Activated CD4-positive, alpha-beta T cell treated with anti-CD3 and anti-CD28 coated beads for 36 hours (primary cell): ENCODE results near the gene EPHB2. TPM values are rescaled to one million over a fixed set of nuclear protein-coding genes. Genes with fewer than 3 reads are reported as not detected.

ENCODE experiments used
- ATAC-seq: fragments of 200-7000 bp; cut with Tn5 transposase; one replicate; pipeline ENCODE4 v1.10.0; 2021; ENCODE audit warnings: mild to moderate bottlenecking, moderate library complexity
- CTCF ChIA-PET: fragments of 350-600 bp; sonication (Branson Sonifier 250); formaldehyde crosslinking; loops from one replicate; lab custom pipeline; 2021; ENCODE audit warnings: antibody characterized with exemption; lab: Charles Lee
- POLR2A ChIA-PET: fragments of 350-600 bp; sonication (Branson Sonifier 250); formaldehyde crosslinking; loops from one replicate; lab custom pipeline; 2021; ENCODE audit warnings: antibody characterized with exemption, inconsistent platforms; lab: Charles Lee
- DNase-seq: peaks from one replicate; pipeline ENCODE4 v3.0.0-alpha.2; 2020
- H3K27ac Mint-ChIP-seq: one replicate; pipeline ENCODE4 v1.8.0; 2021; ENCODE audit warnings: mixed read lengths
- H3K27me3 Mint-ChIP-seq: one replicate; pipeline ENCODE4 v1.8.0; 2021; ENCODE audit warnings: mixed read lengths
- H3K36me3 Mint-ChIP-seq: one replicate; pipeline ENCODE4 v1.8.0; 2021; ENCODE audit warnings: low read depth, mixed read lengths
- H3K4me1 Mint-ChIP-seq: one replicate; pipeline ENCODE4 v1.8.0; 2021; ENCODE audit warnings: mixed read lengths
- H3K4me3 Mint-ChIP-seq: one replicate; pipeline ENCODE4 v1.8.0; 2021; ENCODE audit warnings: mild to moderate bottlenecking, moderate library complexity, mixed read lengths
- H3K9me3 Mint-ChIP-seq: one replicate; pipeline ENCODE4 v1.8.0; 2021; ENCODE audit warnings: low read depth, mixed read lengths
- intact Hi-C, 2 experiments: fragments of 100-400 bp; cut with DNase I in 1 of 2; cut with micrococcal nuclease in 1 of 2; formaldehyde crosslinking; loops; one replicate each; pipeline versions ENCODE4 v1.14.2 to v1.15.1; 2022 to 2024; cut with DNase I, micrococcal nuclease
- total RNA-seq, 2 experiments: library from RNA; stranded (reverse); gene quantifications; one replicate each; pipeline ENCODE4 v1.2.3, GENCODE V29; 2021

The EPHB2 gene
- total RNA-seq, 2 experiments from 2014 or later: not detected

DNA sequence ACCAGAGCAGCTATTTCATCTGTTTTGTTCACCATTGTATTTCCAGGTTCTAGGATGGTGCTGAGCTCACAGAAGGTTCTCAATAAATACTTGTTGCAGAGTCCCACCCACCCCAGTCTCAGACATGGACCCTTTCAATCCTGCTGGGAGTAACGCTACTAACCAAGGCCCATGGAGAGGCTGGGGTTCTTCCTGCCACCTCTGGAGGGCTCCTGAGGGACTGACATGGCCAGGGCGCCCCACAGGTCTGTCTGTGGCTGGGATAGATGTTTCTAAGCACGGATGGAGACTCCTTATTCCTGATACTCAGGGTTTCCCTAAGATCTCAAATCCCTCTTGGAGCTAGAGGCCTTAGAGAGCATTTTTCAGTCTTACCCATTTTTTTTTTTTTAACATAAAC is 87.4 kb downstream of the EPHB2 start:
- Mint-ChIP-seq H3K27ac (no peak overlapping the region), H3K9me3 (no peaks in the 10 kb centered on the region), H3K36me3 (no peaks in the 10 kb centered on the region), H3K4me3 (no peak overlapping the region), H3K4me1 (no peaks in the 10 kb centered on the region), H3K27me3 (no peaks in the 10 kb centered on the region)
- ChIA-PET CTCF (no interaction called here), POLR2A (no interaction called here)
- DNase-seq (no peak), ATAC-seq (no peak)
- intact Hi-C loops: no loop called here

DNA sequence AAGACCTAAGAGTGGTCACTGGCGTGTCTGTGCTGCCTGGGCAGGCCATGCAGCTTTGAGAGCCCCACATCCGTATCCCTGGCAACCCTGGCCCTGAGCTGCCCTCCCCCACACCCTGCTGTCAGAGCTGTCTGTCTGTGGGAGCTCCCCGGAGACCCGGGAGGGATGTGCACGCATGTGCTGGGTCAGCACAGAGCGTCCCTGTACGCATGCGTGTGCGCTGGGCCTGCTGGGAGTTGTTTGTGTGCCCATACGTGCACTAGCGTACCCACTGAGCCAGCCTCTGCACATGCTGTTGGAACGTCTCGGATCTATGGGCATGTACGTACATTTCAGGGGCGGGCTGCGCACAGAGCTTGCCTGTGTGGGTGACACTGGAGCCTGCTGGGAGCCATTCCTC is 89.3 kb downstream of the EPHB2 start:
- no peaks in the 10 kb centered on the region for H3K9me3 Mint-ChIP-seq
- intact Hi-C loops: no loop called here
- DNase-seq: no peak
- H3K36me3 Mint-ChIP-seq: no peaks in the 10 kb centered on the region
- ChIA-PET CTCF (no interaction called here), POLR2A (no interaction called here)
- no peaks in the 10 kb centered on the region for H3K4me1 Mint-ChIP-seq
- no peaks in the 10 kb centered on the region for H3K27me3 Mint-ChIP-seq
- ATAC-seq: no peak
- no peak overlapping the region for H3K4me3 Mint-ChIP-seq
- no peak overlapping the region for H3K27ac Mint-ChIP-seq

DNA sequence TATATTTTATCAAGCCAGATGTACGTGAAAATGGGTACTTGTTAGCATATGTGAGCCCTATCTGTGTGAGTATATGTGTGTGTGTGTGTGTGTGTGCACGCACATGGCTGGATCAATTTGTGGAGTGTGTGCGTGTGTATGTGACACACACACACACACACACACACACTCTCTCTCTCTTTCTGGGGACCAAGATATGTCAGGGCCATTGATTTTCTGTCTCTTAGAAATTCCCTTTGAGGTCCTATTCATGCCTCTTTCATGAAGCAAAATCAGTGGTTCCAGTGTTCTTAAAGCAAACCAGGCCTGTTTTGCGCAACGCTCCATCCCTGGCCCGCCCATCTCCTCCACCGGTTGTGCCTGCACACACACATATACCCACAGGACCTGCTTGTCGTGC is 90.0 kb downstream of the EPHB2 start:
- ATAC-seq (no peak), DNase-seq (no peak)
- Mint-ChIP-seq H3K36me3 (no peaks in the 10 kb centered on the region), H3K4me1 (no peaks in the 10 kb centered on the region), H3K27me3 (no peaks in the 10 kb centered on the region), H3K27ac (no peak overlapping the region), H3K4me3 (no peak overlapping the region), H3K9me3 (no peaks in the 10 kb centered on the region)
- ChIA-PET POLR2A (no interaction called here), CTCF (interaction anchor here (0.7 to 1.1 kb wide), 3 partner anchors 96 to 141 kb away, joined by 3 read pairs; no protein-coding TSS in a partner anchor)
- intact Hi-C loops: no loop called here

DNA sequence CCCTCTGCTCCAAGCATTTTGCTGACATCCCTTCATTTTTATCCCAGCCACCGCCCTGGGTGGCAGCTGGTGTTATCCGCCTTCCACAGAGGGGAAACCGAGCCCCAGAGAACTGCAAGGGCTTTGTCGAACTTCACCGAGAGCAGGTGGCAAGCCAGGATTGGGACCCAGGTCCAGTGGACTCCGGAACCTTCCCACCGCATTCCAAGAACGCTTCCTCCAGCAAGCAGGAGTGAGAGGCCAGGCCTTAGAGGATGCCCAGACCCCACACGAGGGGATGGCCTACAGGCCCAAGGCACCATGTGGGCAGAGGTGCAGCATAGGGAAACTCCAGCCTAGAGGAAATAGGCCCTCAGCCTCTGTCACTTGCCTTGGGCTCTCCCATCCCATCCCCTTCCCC is 90.7 kb downstream of the EPHB2 start:
- DNase-seq (no peak), ATAC-seq (no peak)
- H3K27me3 Mint-ChIP-seq: no peaks in the 10 kb centered on the region
- no peaks in the 10 kb centered on the region for H3K4me1 Mint-ChIP-seq
- H3K9me3 Mint-ChIP-seq: no peaks in the 10 kb centered on the region
- intact Hi-C loops: no loop called here
- POLR2A ChIA-PET: no interaction called here
- H3K36me3 Mint-ChIP-seq: no peaks in the 10 kb centered on the region
- CTCF ChIA-PET: interaction anchor here (0.7 to 1.1 kb wide), 3 partner anchors 97 to 141 kb away, joined by 3 read pairs; no protein-coding TSS in a partner anchor
- no peak overlapping the region for H3K4me3 Mint-ChIP-seq
- no peak overlapping the region for H3K27ac Mint-ChIP-seq

DNA sequence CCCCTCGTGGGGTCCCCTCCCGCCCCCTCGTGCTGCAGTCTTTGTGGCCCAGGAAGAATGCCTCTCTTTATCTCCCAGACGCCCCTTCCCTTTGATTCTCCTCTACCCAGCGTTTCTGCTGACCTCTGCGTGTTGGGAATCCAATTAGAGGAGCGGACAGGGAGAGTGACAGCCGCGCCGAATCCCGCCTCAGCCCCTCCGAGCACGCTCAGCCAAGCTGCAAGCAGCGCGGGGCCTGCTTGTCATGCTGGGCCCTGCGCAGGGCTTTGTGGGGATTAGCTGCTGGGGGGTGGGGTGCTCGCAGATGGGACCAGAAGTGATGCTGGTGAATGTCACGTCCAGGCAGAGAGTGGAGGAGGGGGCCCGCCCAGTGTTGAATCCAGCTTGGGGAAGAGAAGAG is 91.1 kb downstream of the EPHB2 start:
- ATAC-seq (no peak), DNase-seq (no peak)
- H3K4me1 Mint-ChIP-seq: no peaks in the 10 kb centered on the region
- H3K36me3 Mint-ChIP-seq: no peaks in the 10 kb centered on the region
- no peak overlapping the region for H3K27ac Mint-ChIP-seq
- ChIA-PET POLR2A (no interaction called here), CTCF (interaction anchor here (0.6 to 1.1 kb wide), 2 partner anchors 39 to 97 kb away, joined by 3 read pairs; no protein-coding TSS in a partner anchor)
- no peaks in the 10 kb centered on the region for H3K27me3 Mint-ChIP-seq
- H3K9me3 Mint-ChIP-seq: no peaks in the 10 kb centered on the region
- H3K4me3 Mint-ChIP-seq: no peak overlapping the region
- intact Hi-C loops: loop anchor here in 1 of 2 experiments (1.0 kb wide), 1 partner anchor 33 kb away; no protein-coding TSS in a partner anchor

DNA sequence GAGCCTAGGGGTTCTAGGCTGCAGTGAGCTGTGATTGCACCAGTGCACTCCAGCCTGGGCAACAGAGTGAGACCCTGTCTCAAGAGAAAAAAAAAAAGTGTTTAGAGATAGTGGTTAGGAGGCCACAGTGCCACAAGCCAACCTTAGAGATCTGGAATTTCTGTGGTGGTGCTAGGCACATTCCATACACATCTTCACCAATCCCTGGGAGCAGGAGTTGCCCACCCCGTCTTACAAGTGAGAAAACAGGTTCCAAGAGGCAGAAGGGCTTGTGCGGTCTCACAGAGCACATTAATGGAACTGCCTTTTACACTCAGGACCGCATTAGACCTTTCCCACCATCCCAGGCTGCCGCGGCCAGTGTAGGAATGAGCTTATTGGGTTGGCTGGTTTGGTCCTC is 93.2 kb downstream of the EPHB2 start:
- Mint-ChIP-seq H3K27ac (no peak overlapping the region), H3K4me3 (no peak overlapping the region), H3K9me3 (no peaks in the 10 kb centered on the region), H3K4me1 (no peaks in the 10 kb centered on the region), H3K36me3 (no peaks in the 10 kb centered on the region), H3K27me3 (no peaks in the 10 kb centered on the region)
- ChIA-PET CTCF (interaction anchor here (1.0 kb wide), 1 partner anchor 99 kb away, joined by 3 read pairs; no protein-coding TSS in a partner anchor), POLR2A (interaction anchor here (0.7 kb wide), 1 partner anchor 41 kb away, joined by 3 read pairs; no protein-coding TSS in a partner anchor)
- intact Hi-C loops: no loop called here
- DNase-seq: no peak
- no peak for ATAC-seq

DNA sequence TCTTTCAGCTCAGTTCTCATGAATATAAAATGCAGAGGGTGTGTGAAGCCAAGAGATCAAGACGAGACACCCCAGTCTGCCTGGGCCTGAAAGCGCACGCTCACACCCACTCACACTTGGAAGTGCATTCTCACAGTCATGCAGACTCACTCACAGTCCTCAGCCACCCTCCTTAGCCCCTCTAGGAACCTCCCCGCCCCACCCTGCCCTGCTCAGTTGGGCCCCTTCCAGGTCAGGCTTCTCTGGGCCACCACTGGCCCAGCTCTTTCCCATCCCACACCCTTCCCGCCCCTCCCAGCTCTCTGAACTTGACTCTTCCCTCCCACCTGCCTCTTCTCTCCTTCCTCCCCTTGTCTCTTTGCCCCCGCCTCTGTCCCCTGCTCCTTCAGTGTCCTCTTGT is 93.8 kb downstream of the EPHB2 start:
- POLR2A ChIA-PET: no interaction called here
- H3K9me3 Mint-ChIP-seq: no peaks in the 10 kb centered on the region

DNA sequence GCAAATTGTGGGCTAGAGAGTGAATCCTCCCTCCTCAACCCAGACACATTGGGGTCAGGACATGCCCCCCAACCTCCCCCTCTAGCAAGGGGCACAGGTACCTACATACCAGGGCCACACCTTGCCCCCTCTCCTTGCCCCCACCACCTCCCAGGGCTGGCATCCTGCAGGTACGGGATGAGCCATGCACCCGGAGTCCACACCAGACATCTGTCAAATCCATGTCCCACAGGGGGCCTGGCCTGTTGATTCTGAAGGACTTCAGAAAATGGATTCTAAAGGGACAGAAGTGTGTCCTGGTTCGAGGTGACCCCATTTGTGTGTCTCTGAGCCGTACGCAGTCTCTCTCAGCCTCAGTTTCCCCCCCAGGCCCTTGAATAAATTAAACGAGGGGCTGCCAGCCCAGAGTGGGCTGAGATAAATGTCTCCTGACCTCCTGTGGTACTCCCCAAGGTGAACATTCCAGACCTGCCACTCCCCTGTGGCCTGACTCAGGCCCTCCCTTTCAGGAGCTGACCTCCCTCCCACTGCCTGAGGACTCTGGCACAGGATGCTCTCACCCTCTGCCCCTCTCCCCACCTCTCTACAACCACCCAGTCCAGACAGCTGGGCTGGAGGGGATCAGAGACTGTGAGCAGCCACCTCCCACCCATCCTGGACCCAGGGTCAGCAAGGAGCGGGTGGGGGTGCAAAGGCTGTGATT is 94.5 kb downstream of the EPHB2 start:
- Mint-ChIP-seq H3K4me3 (no peak overlapping the region), H3K9me3 (no peaks in the 10 kb centered on the region), H3K27me3 (no peaks in the 10 kb centered on the region), H3K36me3 (no peaks in the 10 kb centered on the region), H3K4me1 (no peaks in the 10 kb centered on the region), H3K27ac (no peak overlapping the region)
- ChIA-PET CTCF (no interaction called here), POLR2A (no interaction called here)
- DNase-seq (no peak), ATAC-seq (no peak)
- intact Hi-C loops: no loop called here

More for the DNA sequence above, 93.8 kb downstream of the EPHB2 start:
- intact Hi-C loops: no loop called here
- Mint-ChIP-seq H3K36me3 (no peaks in the 10 kb centered on the region), H3K27me3 (no peaks in the 10 kb centered on the region), H3K4me1 (no peaks in the 10 kb centered on the region), H3K27ac (no peak overlapping the region), H3K4me3 (no peak overlapping the region)
- CTCF ChIA-PET: interaction anchor here (1.0 kb wide), 1 partner anchor 100 kb away, joined by 3 read pairs; no protein-coding TSS in a partner anchor
- no peak for DNase-seq
- no peak for ATAC-seq

DNA sequence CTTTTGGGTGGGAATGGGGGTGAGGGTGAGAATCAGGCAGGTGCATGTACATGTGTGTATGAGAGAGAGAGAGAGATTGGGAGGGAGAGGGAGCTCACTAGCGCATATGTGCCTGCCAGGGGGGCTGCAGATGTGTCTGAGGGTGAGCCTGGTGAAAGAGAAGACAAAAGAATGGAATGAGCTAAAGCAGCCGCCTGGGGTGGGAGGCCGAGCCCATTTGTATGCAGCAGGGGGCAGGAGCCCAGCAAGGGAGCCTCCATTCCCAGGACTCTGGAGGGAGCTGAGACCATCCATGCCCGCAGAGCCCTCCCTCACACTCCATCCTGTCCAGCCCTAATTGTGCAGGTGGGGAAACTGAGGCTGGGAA is 95.0 kb downstream of the EPHB2 start:
- ChIA-PET CTCF (interaction anchor here (0.5 to 0.6 kb wide), 2 partner anchors 155 to 688 kb away, joined by 3 read pairs; no protein-coding TSS in a partner anchor), POLR2A (no interaction called here)
- H3K36me3 Mint-ChIP-seq: no peaks in the 10 kb centered on the region
- intact Hi-C loops: no loop called here
- H3K4me3 Mint-ChIP-seq: no peak overlapping the region
- DNase-seq (no peak), ATAC-seq (no peak)
- H3K27me3 Mint-ChIP-seq: no peaks in the 10 kb centered on the region
- no peaks in the 10 kb centered on the region for H3K4me1 Mint-ChIP-seq
- no peaks in the 10 kb centered on the region for H3K9me3 Mint-ChIP-seq
- H3K27ac Mint-ChIP-seq: no peak overlapping the region

DNA sequence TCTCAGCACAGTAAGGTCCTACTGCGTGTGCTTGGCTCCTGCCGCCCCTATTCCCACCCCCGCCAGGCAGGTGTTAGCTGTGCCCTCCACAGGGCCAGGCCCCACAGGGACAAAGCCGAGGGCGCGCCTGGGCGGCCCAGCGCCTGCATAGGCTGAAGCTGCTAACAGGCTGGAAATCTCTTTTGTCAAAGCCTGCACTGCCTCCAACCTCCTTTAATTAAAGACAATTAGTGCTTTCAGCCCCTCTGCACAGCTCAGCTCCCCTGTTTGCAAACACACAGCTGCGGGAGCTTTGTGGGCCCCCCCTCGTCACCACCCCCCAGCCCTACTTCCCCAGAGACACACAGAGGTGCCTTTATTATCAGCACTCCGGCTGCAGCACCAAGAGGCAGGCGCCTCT is 95.9 kb downstream of the EPHB2 start:
- ATAC-seq (no peak), DNase-seq (no peak)
- no peaks in the 10 kb centered on the region for H3K36me3 Mint-ChIP-seq
- H3K27me3 Mint-ChIP-seq: no peaks in the 10 kb centered on the region
- no peak overlapping the region for H3K27ac Mint-ChIP-seq
- H3K9me3 Mint-ChIP-seq: no peaks in the 10 kb centered on the region
- H3K4me1 Mint-ChIP-seq: no peaks in the 10 kb centered on the region
- CTCF ChIA-PET: no interaction called here
- intact Hi-C loops: no loop called here
- POLR2A ChIA-PET: no interaction called here
- H3K4me3 Mint-ChIP-seq: no peak overlapping the region

DNA sequence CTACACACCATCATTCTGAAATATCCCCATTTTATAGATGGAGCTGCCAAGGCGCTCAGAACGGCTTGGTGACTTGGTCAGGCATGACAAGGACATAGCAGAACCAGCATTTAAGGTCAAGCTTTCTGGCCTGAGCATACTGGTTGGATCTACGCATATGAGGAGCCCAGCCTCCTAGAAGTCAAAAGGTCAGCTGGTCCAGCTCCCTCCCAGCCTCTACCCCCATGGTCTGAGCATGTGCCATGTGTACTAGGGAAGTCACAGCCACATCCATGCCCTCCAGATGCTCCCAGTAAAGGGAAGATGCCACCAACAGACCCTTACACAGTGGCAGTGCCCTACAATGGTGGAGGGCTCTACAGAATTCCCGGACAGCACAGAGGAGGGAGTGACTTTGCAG is 96.7 kb downstream of the EPHB2 start:
- POLR2A ChIA-PET: no interaction called here
- Mint-ChIP-seq H3K27ac (no peak overlapping the region), H3K4me3 (no peak overlapping the region), H3K9me3 (no peaks in the 10 kb centered on the region), H3K4me1 (no peaks in the 10 kb centered on the region), H3K36me3 (no peaks in the 10 kb centered on the region), H3K27me3 (no peaks in the 10 kb centered on the region)
- DNase-seq: no peak
- ATAC-seq: no peak
- CTCF ChIA-PET: interaction anchor here (0.7 kb wide), 1 partner anchor 151 kb away, joined by 3 read pairs; no protein-coding TSS in a partner anchor
- intact Hi-C loops: no loop called here

DNA sequence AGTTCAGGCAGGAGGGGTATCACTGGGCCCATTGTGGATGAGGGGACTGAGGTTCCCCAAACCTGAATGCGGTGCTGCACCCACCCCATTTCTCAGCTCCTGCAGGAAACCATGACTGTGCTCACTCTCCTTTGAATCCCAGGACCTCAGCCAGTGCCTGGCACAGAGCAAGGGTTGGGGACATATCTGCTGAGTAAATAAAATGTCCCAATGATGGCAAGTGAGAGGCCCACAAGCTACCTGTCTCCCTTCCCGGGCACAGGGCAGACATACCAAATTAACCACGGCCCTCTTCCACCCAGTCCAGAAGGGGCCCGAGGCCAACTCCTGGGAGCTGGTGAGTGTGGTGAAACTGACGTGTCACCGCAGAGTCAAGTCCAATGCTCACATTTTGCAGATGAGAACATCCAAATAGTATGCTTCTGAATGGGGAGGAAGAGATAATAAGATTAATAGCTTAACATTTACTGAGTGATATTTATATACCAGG is 97.6 kb downstream of the EPHB2 start:
- POLR2A ChIA-PET: no interaction called here
- DNase-seq (no peak), ATAC-seq (no peak)
- CTCF ChIA-PET: interaction anchor here (0.6 kb wide), 1 partner anchor 240 kb away, joined by 4 read pairs; no protein-coding TSS in a partner anchor
- no peaks in the 10 kb centered on the region for H3K36me3 Mint-ChIP-seq
- no peak overlapping the region for H3K4me3 Mint-ChIP-seq
- intact Hi-C loops: no loop called here
- H3K27ac Mint-ChIP-seq: no peak overlapping the region
- H3K4me1 Mint-ChIP-seq: no peaks in the 10 kb centered on the region
- no peaks in the 10 kb centered on the region for H3K27me3 Mint-ChIP-seq
- H3K9me3 Mint-ChIP-seq: no peaks in the 10 kb centered on the region
